Keratinocyte (primary cell): ENCODE data around the gene FNDC10. TPM values are rescaled to one million over a fixed set of nuclear protein-coding genes. Genes with fewer than 3 reads are reported as not detected.

Experiments used
- DNase-seq: peaks from one replicate; pipeline ENCODE4 v3.0.0-alpha.2; 2011; ENCODE audit warnings: low read depth, missing footprints, low spot score
- FAIRE-seq: peaks from 2 replicates; lab custom pipeline; 2011; peaks lifted over from hg19 to GRCh38; lab: Jason Lieb, UNC
- H2AFZ ChIP-seq: 2 replicates; pipeline ENCODE4 v1.6.0; 2012; ENCODE audit warnings: low read length, control low read depth, inconsistent platforms; ENCODE audit not compliant: control insufficient read depth
- H3K27ac ChIP-seq: 2 replicates; pipeline ENCODE4 v1.5.1; 2011; ENCODE audit warnings: low read length; ENCODE audit not compliant: control insufficient read depth, insufficient read depth
- H3K27me3 ChIP-seq: 3 replicates; pipeline ENCODE4 v1.6.0; 2011; ENCODE audit warnings: low read length; ENCODE audit not compliant: control insufficient read depth, insufficient read depth; ENCODE audit errors: extremely low read depth
- H3K36me3 ChIP-seq, 2 experiments: 2 replicates in 1 of 2; 3 replicates in 1 of 2; pipeline ENCODE4 v1.5.1; 2011; ENCODE audit warnings: low read length in 2 of 2, mild to moderate bottlenecking in 1 of 2; ENCODE audit not compliant: control insufficient read depth in 2 of 2, insufficient read depth in 2 of 2; ENCODE audit errors: extremely low read depth in 1 of 2
- H3K4me1 ChIP-seq: 3 replicates; pipeline ENCODE4 v1.5.1; 2011; ENCODE audit warnings: low read length; ENCODE audit not compliant: control insufficient read depth, insufficient read depth; ENCODE audit errors: extremely low read depth
- H3K4me2 ChIP-seq: 3 replicates; pipeline ENCODE4 v1.6.0; 2011; ENCODE audit warnings: low read depth, low read length; ENCODE audit not compliant: control insufficient read depth, insufficient read depth; ENCODE audit errors: extremely low read depth
- H3K4me3 ChIP-seq, 3 experiments: fragments of 200-600 bp in 1 of 3; sonication (generic) in 1 of 3; 2 replicates in 2 of 3; 3 replicates in 1 of 3; pipeline ENCODE4 v1.5.1; 2011 to 2016; ENCODE audit warnings: low read length in 3 of 3, mild to moderate bottlenecking in 3 of 3, control low read depth in 2 of 3, inconsistent platforms in 1 of 3, low read depth in 1 of 3, mixed read lengths in 1 of 3, mixed run types in 1 of 3, moderate library complexity in 1 of 3; ENCODE audit not compliant: control insufficient read depth in 2 of 3, insufficient read depth in 2 of 3; ENCODE audit errors: extremely low read depth in 1 of 3
- H3K79me2 ChIP-seq: 2 replicates; pipeline ENCODE4 v1.6.0; 2012; ENCODE audit warnings: low read length; ENCODE audit not compliant: control insufficient read depth, insufficient read depth
- H3K9ac ChIP-seq: 3 replicates; pipeline ENCODE4 v1.6.0; 2011; ENCODE audit warnings: low read length; ENCODE audit not compliant: control insufficient read depth, insufficient read depth; ENCODE audit errors: extremely low read depth
- H3K9me1 ChIP-seq: 3 replicates; pipeline ENCODE4 v1.6.0; 2011; ENCODE audit warnings: low read length; ENCODE audit not compliant: control insufficient read depth, insufficient read depth; ENCODE audit errors: extremely low read depth
- H3K9me3 ChIP-seq: 2 replicates; pipeline ENCODE4 v1.5.1; 2012; ENCODE audit warnings: low read depth, low read length; ENCODE audit not compliant: control insufficient read depth
- H4K20me1 ChIP-seq: 3 replicates; pipeline ENCODE4 v1.6.0; 2011; ENCODE audit warnings: low read length; ENCODE audit not compliant: control insufficient read depth, insufficient read depth; ENCODE audit errors: extremely low read depth
- EZH2 ChIP-seq: IDR thresholded peaks from one replicate; pipeline ENCODE4 v1.6.1; 2012; ENCODE audit warnings: inconsistent platforms, mild to moderate bottlenecking, low read length, moderate library complexity
- dilution Hi-C: fragments of 300-500 bp; cut with MboI; formaldehyde crosslinking; loops from one replicate; pipeline ENCODE4 v1.7.0; 2020; ENCODE audit warnings: low sequenced_read_pairs; ENCODE audit not compliant: extremely low pct_ligation_motif_present
- polyA plus RNA-seq, 5 experiments: library from polyadenylated mRNA; depleted of rRNA in 3 of 5; stranded (reverse) in 3 of 5; stranded (forward) in 1 of 5; unstranded in 1 of 5; fragments of >200 nt; gene quantifications; 1 replicate in 1 of 5; 2 replicates in 3 of 5; 3 replicates in 1 of 5; pipeline versions ENCODE4 v1.2.1 to v1.2.3, GENCODE V29; 2011 to 2012; ENCODE audit warnings: missing spikeins in 2 of 5, low read depth in 1 of 5, low replicate concordance in 1 of 5
- TF ChIP-seq, protein P1 (sequence below), 3 experiments: IDR thresholded peaks in 1 of 3; conservative IDR thresholded peaks in 1 of 3; optimal IDR thresholded peaks in 1 of 3; 2 replicates in 2 of 3; 3 replicates in 1 of 3; pipeline versions ENCODE3 to v1.5.1; 2011; ENCODE audit warnings: low read length in 3 of 3, mild to moderate bottlenecking in 3 of 3, moderate library complexity in 2 of 3, control low read depth in 1 of 3, inconsistent platforms in 1 of 3; ENCODE audit not compliant: insufficient read depth in 2 of 3; ENCODE audit errors: extremely low read depth in 1 of 3

Gene FNDC10
- polyA plus RNA-seq, 1 donor (not counting 4 experiments of a cell fraction or from before 2014, with no cell fraction given), result 1.2 TPM

- H3K79me2 ChIP-seq, result peaks cover 45% of the 10 kb centered on the region
- peaks cover 14% of the 10 kb centered on the region for H4K20me1 ChIP-seq
- no peaks in the 10 kb centered on the region for H3K27me3 ChIP-seq
- no peak for FAIRE-seq
- TF ChIP-seq, protein P1, sequence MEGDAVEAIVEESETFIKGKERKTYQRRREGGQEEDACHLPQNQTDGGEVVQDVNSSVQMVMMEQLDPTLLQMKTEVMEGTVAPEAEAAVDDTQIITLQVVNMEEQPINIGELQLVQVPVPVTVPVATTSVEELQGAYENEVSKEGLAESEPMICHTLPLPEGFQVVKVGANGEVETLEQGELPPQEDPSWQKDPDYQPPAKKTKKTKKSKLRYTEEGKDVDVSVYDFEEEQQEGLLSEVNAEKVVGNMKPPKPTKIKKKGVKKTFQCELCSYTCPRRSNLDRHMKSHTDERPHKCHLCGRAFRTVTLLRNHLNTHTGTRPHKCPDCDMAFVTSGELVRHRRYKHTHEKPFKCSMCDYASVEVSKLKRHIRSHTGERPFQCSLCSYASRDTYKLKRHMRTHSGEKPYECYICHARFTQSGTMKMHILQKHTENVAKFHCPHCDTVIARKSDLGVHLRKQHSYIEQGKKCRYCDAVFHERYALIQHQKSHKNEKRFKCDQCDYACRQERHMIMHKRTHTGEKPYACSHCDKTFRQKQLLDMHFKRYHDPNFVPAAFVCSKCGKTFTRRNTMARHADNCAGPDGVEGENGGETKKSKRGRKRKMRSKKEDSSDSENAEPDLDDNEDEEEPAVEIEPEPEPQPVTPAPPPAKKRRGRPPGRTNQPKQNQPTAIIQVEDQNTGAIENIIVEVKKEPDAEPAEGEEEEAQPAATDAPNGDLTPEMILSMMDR (optimal IDR thresholded peaks at IDR 0.05 in 1 of 3, IDR thresholded peaks at IDR 0.05 in 1 of 3, conservative IDR thresholded peaks at IDR 0.05 in 1 of 3; ENCODE audit: extremely low read depth in 1 of 3, insufficient read depth in 2 of 3, low read length in 3 of 3), result no peak
- no peak for TF ChIP-seq EZH2
- peaks cover 0 to 13% of the 10 kb centered on the region in 2 experiments for H3K36me3 ChIP-seq
- no peak overlapping the region for H3K9ac ChIP-seq
- no peak overlapping the region for H3K4me2 ChIP-seq
- DNase-seq, result no peak
- no peak overlapping the region for H3K27ac ChIP-seq
- H3K4me3 ChIP-seq, result no peak overlapping the region
- dilution Hi-C loops, result no loop called here
- H3K9me1 ChIP-seq, result peaks cover 2% of the 10 kb centered on the region
- H3K4me1 ChIP-seq, result peaks cover 9% of the 10 kb centered on the region
- no peaks in the 10 kb centered on the region for H3K9me3 ChIP-seq
- no peak overlapping the region for H2AFZ ChIP-seq
Measured at GRCh38 chr1:1552263-1552639, 47.7 kb downstream of the FNDC10 start.

DNA sequence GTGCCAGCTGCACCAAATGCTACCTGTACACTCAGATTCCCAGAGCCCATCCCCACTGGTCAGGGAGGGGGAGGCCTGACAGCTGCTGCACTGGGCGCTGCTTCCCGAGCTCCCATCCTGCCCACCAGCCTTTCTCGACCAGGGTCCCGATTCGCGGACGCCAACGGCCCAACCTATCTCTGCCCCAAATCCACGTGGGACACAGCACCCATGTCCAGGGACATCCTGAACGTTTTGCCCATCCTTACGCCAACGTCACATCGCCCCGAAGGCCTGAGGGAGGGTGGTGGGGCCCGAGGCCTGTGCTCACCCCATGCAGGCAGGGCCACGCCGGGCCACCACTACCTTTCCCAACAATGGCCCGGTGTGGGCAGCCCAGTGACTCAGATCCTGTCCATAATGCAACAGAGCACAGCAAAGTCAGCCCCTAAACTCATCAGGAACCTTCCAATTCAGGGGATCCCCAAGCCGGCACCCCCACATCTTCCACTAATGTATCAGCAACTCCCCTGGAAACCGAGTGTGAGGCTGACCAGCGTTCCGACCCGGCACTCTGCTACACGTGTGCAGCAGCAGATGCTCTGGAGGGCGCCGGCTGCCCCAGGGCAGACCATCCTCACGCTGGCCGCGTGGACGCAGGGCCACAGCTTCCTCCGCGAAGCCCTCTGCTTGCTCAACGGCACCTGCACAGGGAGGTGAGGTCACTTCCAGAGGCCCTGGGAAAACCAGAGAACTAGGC, 48.2 kb downstream of the FNDC10 start:
- no peak overlapping the region for H3K27ac ChIP-seq
- peaks cover 14% of the 10 kb centered on the region for H4K20me1 ChIP-seq
- dilution Hi-C loops, result no loop called here
- no peak for DNase-seq
- H3K79me2 ChIP-seq, result peaks cover 45% of the 10 kb centered on the region
- peaks cover 0 to 17% of the 10 kb centered on the region in 2 experiments for H3K36me3 ChIP-seq
- FAIRE-seq, result no peak
- H2AFZ ChIP-seq, result no peak overlapping the region
- no peak overlapping the region for H3K4me2 ChIP-seq
- no peaks in the 10 kb centered on the region for H3K27me3 ChIP-seq
- no peak for TF ChIP-seq EZH2
- TF ChIP-seq, protein P1 (optimal IDR thresholded peaks at IDR 0.05 in 1 of 3, IDR thresholded peaks at IDR 0.05 in 1 of 3, conservative IDR thresholded peaks at IDR 0.05 in 1 of 3; ENCODE audit: extremely low read depth in 1 of 3, insufficient read depth in 2 of 3, low read length in 3 of 3), result no peak
- peaks cover 2% of the 10 kb centered on the region for H3K9me1 ChIP-seq
- no peak overlapping the region for H3K4me3 ChIP-seq
- no peak overlapping the region for H3K9ac ChIP-seq
- no peaks in the 10 kb centered on the region for H3K9me3 ChIP-seq
- peaks cover 9% of the 10 kb centered on the region for H3K4me1 ChIP-seq
